WI38 (cell line): ENCODE measurements around the gene LIF.

ENCODE experiments used
- H3K4me3 ChIP-seq: 2 replicates; pipeline ENCODE4 v1.5.1; 2011; ENCODE audit warnings: low read depth, mild to moderate bottlenecking, control low read depth, low read length
- CTCF ChIP-seq: IDR thresholded peaks from 2 replicates; pipeline ENCODE4 v1.5.1; 2012; ENCODE audit warnings: low read depth, mild to moderate bottlenecking, control low read depth, low read length

LIF gene

GRCh38 chr22:30210235-30210909 is 36.2 kb downstream of the LIF start:
- H3K4me3 ChIP-seq = no peak overlapping the region
- TF ChIP-seq CTCF = no peak

GRCh38 chr22:30209642-30210041 is 36.9 kb downstream of the LIF start:
- TF ChIP-seq CTCF = no peak
- H3K4me3 ChIP-seq = no peak overlapping the region

- no peak overlapping the region for H3K4me3 ChIP-seq
- no peak for TF ChIP-seq CTCF
Observed at GRCh38 chr22:30208631-30209603, 37.6 kb downstream of the LIF start.

- TF ChIP-seq CTCF = no peak
- H3K4me3 ChIP-seq = no peak overlapping the region
Observed at GRCh38 chr22:30206944-30207343, 39.6 kb downstream of the LIF start.

GRCh38 chr22:30205281-30206115 is 41.1 kb downstream of the LIF start:
- peak overlapping the region; percentile 22 for H3K4me3 ChIP-seq

GRCh38 chr22:30204742-30205111 is 41.8 kb downstream of the LIF start:
- TF ChIP-seq CTCF = no peak
- no peak overlapping the region for H3K4me3 ChIP-seq

More at GRCh38 chr22:30205281-30206115, 41.1 kb downstream of the LIF start:
- TF ChIP-seq CTCF = no peak
